Liver (tissue), 9 donors: Measurements from ENCODE around the gene HAPLN2. TPM values are rescaled to one million over a fixed set of nuclear protein-coding genes. Genes with fewer than 3 reads are reported as not detected.

ENCODE experiments used
- DNase-seq: peaks from one replicate; pipeline ENCODE4 v3.0.0-alpha.2; 2017; ENCODE audit warnings: low spot score
- H3K27ac ChIP-seq, 2 donors: one replicate each; pipeline ENCODE4 v1.7.0; 2013; ENCODE audit warnings: inconsistent platforms in 2 of 2, low read length in 2 of 2, control low read depth in 1 of 2, low read depth in 1 of 2, mild to moderate bottlenecking in 1 of 2
- H3K27me3 ChIP-seq, 4 donors: one replicate each; pipeline versions ENCODE4 v1.6.1 to v1.7.0; 2013; ENCODE audit warnings: low read length in 3 of 4, inconsistent platforms in 1 of 4, mild to moderate bottlenecking in 1 of 4, moderate library complexity in 1 of 4; ENCODE audit not compliant: control insufficient read depth in 4 of 4, insufficient read depth in 4 of 4
- H3K36me3 ChIP-seq, 4 donors: one replicate each; pipeline versions ENCODE4 v1.6.1 to v1.7.0; 2013; ENCODE audit warnings: low read length in 3 of 4, mild to moderate bottlenecking in 3 of 4, low read depth in 1 of 4, moderate library complexity in 1 of 4; ENCODE audit not compliant: control insufficient read depth in 4 of 4, insufficient read depth in 3 of 4
- H3K4me1 ChIP-seq, 4 donors: one replicate each; pipeline versions ENCODE4 v1.6.1 to v1.7.0; 2013; ENCODE audit warnings: low read length in 3 of 4, mild to moderate bottlenecking in 3 of 4, moderate library complexity in 1 of 4; ENCODE audit not compliant: control insufficient read depth in 4 of 4, insufficient read depth in 4 of 4
- H3K4me3 ChIP-seq, 3 donors: one replicate each; pipeline versions ENCODE4 v1.6.1 to v1.7.0; 2013; ENCODE audit warnings: low read length in 3 of 3, control low read depth in 1 of 3, low read depth in 1 of 3, mild to moderate bottlenecking in 1 of 3
- H3K9ac ChIP-seq, 2 donors: one replicate each; pipeline ENCODE4 v1.7.0; 2013; ENCODE audit warnings: low read length in 2 of 2, mild to moderate bottlenecking in 2 of 2, moderate library complexity in 2 of 2, control low read depth in 1 of 2, low read depth in 1 of 2
- H3K9me3 ChIP-seq, 4 donors: one replicate each; pipeline versions ENCODE4 v1.6.1 to v1.7.0; 2013; ENCODE audit warnings: low read length in 3 of 4; ENCODE audit not compliant: control insufficient read depth in 4 of 4
- FOXA1 ChIP-seq: IDR thresholded peaks from 2 replicates; pipeline ENCODE4 v1.6.1; 2016; ENCODE audit warnings: antibody characterized with exemption
- FOXA2 ChIP-seq: IDR thresholded peaks from 2 replicates; pipeline ENCODE4 v1.6.1; 2016; ENCODE audit warnings: antibody characterized with exemption
- GABPA ChIP-seq, 2 donors: IDR thresholded peaks in 1 of 2; conservative IDR thresholded peaks in 1 of 2; 2 replicates each; pipeline ENCODE4 v1.6.1; 2016; ENCODE audit warnings: antibody characterized with exemption in 2 of 2, mild to moderate bottlenecking in 1 of 2, moderate library complexity in 1 of 2
- HNF4G ChIP-seq: IDR thresholded peaks from 2 replicates; pipeline ENCODE4 v1.6.1; 2016; ENCODE audit warnings: antibody characterized with exemption
- JUND ChIP-seq, 2 donors: IDR thresholded peaks; 2 replicates each; pipeline ENCODE4 v1.6.1; 2016; ENCODE audit warnings: antibody characterized with exemption in 2 of 2
- NR2F2 ChIP-seq: IDR thresholded peaks from 2 replicates; pipeline ENCODE4 v1.6.1; 2016; ENCODE audit warnings: antibody characterized with exemption
- RAD21 ChIP-seq, 2 donors: IDR thresholded peaks; 2 replicates each; pipeline ENCODE4 v1.6.1; 2016; ENCODE audit warnings: antibody characterized with exemption in 2 of 2, mild to moderate bottlenecking in 2 of 2
- RXRA ChIP-seq, 2 donors: IDR thresholded peaks; 2 replicates each; pipeline ENCODE4 v1.6.1; 2017 to 2018; ENCODE audit warnings: antibody characterized with exemption in 2 of 2, mild to moderate bottlenecking in 1 of 2
- TAF1 ChIP-seq: conservative IDR thresholded peaks from 2 replicates; pipeline ENCODE4 v1.6.1; 2016; ENCODE audit warnings: antibody characterized with exemption, mild to moderate bottlenecking
- YY1 ChIP-seq: IDR thresholded peaks from 2 replicates; pipeline ENCODE4 v1.6.1; 2016; ENCODE audit warnings: antibody characterized with exemption, mild to moderate bottlenecking
- WGBS: extraction: QIAGEN DNeasy Blood & Tissue Kit; methylation state at CpG from one replicate; pipeline ENCODE4 v1.1.7; 2013; 5-methylcytosine and 5-hydroxymethylcytosine counted together
- polyA plus RNA-seq, 2 donors: library from polyadenylated mRNA; stranded (reverse) in 1 of 2; unstranded in 1 of 2; fragments of 200-250 nt in 1 of 2; fragments of >200 nt in 1 of 2; fragmentation: Nextera tagmentation in 1 of 2; extraction: Ambion mirVana in 1 of 2; gene quantifications; one replicate each; pipeline versions ENCODE4 v1.2.1 to v1.2.3, GENCODE V29; 2013 to 2015
- total RNA-seq, 2 donors: library from RNA; depleted of rRNA; stranded (reverse); fragments of >200 nt; gene quantifications; one replicate each; pipeline ENCODE4 v1.2.3, GENCODE V29; 2014
- TF ChIP-seq, protein P1 (sequence below): fragments of 150-350 bp; IDR thresholded peaks from 2 replicates; pipeline ENCODE4 v1.5.1; 2017; ENCODE audit warnings: improper control_type of control experiment, low read depth, low read length; ENCODE audit not compliant: missing input control
- TF ChIP-seq, protein P2 (sequence below): IDR thresholded peaks from 2 replicates; pipeline ENCODE4 v1.6.1; 2016; ENCODE audit warnings: antibody characterized with exemption
- TF ChIP-seq, protein P3 (sequence below): IDR thresholded peaks from 2 replicates; pipeline ENCODE4 v1.6.1; 2016; ENCODE audit warnings: antibody characterized with exemption
- TF ChIP-seq, protein P4 (sequence below): IDR thresholded peaks from 2 replicates; pipeline ENCODE4 v1.6.1; 2016; ENCODE audit warnings: antibody characterized with exemption, mild to moderate bottlenecking
- donor health status: healthy.
- donor health status: healthy.
- donor health status: healthy.
- donor health status: healthy.
- donor health status: healthy.

Gene HAPLN2
- total and polyA plus RNA-seq, 4 donors = 0.03 to 0.08 TPM; not detected in 2

DNA sequence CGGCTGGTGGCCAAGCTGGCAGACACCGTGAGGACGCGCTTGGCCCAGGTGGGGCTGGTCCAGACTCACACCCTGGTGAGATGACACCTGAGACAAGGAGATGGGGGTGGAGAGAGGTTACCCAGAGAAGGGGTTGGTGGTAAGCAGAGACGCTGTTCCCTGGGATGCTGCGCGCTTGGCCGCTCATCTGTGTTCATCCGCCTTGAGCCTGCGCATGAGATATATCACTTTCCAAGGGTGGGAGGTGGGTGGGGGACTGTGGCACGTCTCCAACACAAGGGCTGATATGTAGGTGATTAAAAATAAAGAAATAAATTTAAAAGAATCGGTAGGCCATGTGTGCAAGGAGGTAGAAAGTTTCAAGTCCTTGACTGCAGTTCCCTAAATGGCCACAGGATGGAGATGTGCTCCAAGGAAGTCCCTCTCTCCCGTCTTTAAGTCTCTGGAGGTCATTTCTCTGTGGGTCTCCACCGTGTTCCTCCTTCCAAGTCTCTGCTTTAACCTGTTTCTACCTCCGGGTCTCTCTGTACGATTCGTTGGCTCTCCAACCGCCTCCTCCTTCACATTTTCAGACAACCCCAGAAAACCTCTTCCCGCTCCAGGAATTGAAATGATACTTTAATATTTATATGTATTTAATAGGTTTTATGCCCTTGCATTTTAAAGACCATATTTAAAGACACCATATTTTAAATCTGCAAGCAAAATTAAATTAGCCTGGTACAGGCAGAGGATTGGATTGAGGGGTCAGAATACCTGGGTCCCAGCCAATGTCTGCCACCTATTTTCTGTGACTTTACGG, 35.2 kb upstream of the HAPLN2 start (continued):
- TF ChIP-seq, protein P1, sequence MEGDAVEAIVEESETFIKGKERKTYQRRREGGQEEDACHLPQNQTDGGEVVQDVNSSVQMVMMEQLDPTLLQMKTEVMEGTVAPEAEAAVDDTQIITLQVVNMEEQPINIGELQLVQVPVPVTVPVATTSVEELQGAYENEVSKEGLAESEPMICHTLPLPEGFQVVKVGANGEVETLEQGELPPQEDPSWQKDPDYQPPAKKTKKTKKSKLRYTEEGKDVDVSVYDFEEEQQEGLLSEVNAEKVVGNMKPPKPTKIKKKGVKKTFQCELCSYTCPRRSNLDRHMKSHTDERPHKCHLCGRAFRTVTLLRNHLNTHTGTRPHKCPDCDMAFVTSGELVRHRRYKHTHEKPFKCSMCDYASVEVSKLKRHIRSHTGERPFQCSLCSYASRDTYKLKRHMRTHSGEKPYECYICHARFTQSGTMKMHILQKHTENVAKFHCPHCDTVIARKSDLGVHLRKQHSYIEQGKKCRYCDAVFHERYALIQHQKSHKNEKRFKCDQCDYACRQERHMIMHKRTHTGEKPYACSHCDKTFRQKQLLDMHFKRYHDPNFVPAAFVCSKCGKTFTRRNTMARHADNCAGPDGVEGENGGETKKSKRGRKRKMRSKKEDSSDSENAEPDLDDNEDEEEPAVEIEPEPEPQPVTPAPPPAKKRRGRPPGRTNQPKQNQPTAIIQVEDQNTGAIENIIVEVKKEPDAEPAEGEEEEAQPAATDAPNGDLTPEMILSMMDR = peak; percentile 92
- TF ChIP-seq, protein P2, sequence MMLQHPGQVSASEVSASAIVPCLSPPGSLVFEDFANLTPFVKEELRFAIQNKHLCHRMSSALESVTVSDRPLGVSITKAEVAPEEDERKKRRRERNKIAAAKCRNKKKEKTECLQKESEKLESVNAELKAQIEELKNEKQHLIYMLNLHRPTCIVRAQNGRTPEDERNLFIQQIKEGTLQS = no peak
- TF ChIP-seq, protein P3, sequence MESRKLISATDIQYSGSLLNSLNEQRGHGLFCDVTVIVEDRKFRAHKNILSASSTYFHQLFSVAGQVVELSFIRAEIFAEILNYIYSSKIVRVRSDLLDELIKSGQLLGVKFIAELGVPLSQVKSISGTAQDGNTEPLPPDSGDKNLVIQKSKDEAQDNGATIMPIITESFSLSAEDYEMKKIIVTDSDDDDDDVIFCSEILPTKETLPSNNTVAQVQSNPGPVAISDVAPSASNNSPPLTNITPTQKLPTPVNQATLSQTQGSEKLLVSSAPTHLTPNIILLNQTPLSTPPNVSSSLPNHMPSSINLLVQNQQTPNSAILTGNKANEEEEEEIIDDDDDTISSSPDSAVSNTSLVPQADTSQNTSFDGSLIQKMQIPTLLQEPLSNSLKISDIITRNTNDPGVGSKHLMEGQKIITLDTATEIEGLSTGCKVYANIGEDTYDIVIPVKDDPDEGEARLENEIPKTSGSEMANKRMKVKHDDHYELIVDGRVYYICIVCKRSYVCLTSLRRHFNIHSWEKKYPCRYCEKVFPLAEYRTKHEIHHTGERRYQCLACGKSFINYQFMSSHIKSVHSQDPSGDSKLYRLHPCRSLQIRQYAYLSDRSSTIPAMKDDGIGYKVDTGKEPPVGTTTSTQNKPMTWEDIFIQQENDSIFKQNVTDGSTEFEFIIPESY = no peak

DNA sequence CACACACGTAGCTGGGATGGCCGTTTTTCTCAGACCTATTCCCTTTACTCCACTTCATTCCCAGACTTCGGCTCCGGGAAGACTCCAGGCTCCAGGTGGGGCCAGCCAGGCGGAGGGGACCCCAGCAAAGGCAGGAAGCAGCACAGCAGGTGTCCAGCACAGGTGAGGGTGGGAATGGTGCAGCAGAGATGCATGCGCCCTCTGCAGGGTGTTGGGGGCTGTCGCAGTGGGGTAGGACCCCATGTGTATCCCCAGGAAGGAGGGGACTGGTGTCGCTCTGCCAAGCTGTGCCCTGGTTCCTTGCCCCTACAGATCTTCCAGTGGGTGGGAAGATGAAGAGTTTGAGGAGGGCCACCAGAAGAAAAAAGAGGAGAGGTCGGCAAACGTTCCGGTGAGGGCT, 34.4 kb upstream of the HAPLN2 start:
- Histone ChIP-seq H3K9ac (no peak overlapping the region), H3K4me1 (no peaks in the 10 kb centered on the region), H3K27me3 (peaks cover 0 to 2% (median 0%) of the 10 kb centered on the region in 4 donors), H3K4me3 (no peak overlapping the region), H3K36me3 (no peaks in the 10 kb centered on the region), H3K9me3 (no peaks in the 10 kb centered on the region), H3K27ac (no peak overlapping the region)
- TF ChIP-seq RXRA (IDR thresholded peaks at IDR 0.05) (no peak), TAF1 (no peak), HNF4G (no peak), FOXA2 (no peak), YY1 (no peak), JUND (IDR thresholded peaks at IDR 0.05) (no peak), FOXA1 (no peak), GABPA (IDR thresholded peaks at IDR 0.05 in 1 of 2, conservative IDR thresholded peaks at IDR 0.05 in 1 of 2) (no peak), RAD21 (IDR thresholded peaks at IDR 0.05) (no peak), NR2F2 (no peak)
- TF ChIP-seq, protein P4, sequence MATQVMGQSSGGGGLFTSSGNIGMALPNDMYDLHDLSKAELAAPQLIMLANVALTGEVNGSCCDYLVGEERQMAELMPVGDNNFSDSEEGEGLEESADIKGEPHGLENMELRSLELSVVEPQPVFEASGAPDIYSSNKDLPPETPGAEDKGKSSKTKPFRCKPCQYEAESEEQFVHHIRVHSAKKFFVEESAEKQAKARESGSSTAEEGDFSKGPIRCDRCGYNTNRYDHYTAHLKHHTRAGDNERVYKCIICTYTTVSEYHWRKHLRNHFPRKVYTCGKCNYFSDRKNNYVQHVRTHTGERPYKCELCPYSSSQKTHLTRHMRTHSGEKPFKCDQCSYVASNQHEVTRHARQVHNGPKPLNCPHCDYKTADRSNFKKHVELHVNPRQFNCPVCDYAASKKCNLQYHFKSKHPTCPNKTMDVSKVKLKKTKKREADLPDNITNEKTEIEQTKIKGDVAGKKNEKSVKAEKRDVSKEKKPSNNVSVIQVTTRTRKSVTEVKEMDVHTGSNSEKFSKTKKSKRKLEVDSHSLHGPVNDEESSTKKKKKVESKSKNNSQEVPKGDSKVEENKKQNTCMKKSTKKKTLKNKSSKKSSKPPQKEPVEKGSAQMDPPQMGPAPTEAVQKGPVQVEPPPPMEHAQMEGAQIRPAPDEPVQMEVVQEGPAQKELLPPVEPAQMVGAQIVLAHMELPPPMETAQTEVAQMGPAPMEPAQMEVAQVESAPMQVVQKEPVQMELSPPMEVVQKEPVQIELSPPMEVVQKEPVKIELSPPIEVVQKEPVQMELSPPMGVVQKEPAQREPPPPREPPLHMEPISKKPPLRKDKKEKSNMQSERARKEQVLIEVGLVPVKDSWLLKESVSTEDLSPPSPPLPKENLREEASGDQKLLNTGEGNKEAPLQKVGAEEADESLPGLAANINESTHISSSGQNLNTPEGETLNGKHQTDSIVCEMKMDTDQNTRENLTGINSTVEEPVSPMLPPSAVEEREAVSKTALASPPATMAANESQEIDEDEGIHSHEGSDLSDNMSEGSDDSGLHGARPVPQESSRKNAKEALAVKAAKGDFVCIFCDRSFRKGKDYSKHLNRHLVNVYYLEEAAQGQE = no peak
- TF ChIP-seq, protein P3 = no peak
- 40% methylated on average over 11 of the region's 11 CpGs for WGBS
- no peak for DNase-seq
